Mesenteric fat pad (tissue), 1 donor: ENCODE results near the gene IFITM1. TPM values are rescaled to one million over a fixed set of nuclear protein-coding genes. Genes with fewer than 3 reads are reported as not detected.

Source experiments
- DNase-seq: peaks from one replicate; pipeline ENCODE4 v3.0.0-alpha.2; 2020; ENCODE audit warnings: low spot score
- total RNA-seq: library from RNA; stranded (reverse); fragmentation: NEBNext Ultra II Directional; extraction: Animal tissue kit (Norgen Biotek cat#: 25700); gene quantifications from one replicate; pipeline ENCODE4 v1.2.1, GENCODE V29; 2021
- donor health status: DM: yes; HTN: yes; CAD: no.

The IFITM1 gene
- total RNA-seq, 1 donor from 2014 or later, result 232 TPM

GRCh38 chr11:362642-363442, 49.0 kb downstream of the IFITM1 start:
- peak; percentile 85 for DNase-seq

- peak; percentile 43 for DNase-seq
These were observed 49.6 kb downstream of the IFITM1 start for GRCh38 chr11:363443-363805.

GRCh38 chr11:363948-364761, 50.3 kb downstream of the IFITM1 start:
- DNase-seq, result peak; percentile 90

Other genes with a start within 250 kb of the IFITM1 start
- not detected for gene SCGB1C1, start 121.0 kb upstream of the IFITM1 start, total RNA-seq
- 53.4 TPM for gene BET1L, start 106.6 kb upstream of the IFITM1 start, total RNA-seq
- gene RIC8A, start 106.3 kb upstream of the IFITM1 start, total RNA-seq, result 107 TPM
- gene SIRT3, start 77.7 kb upstream of the IFITM1 start, total RNA-seq, result 14.1 TPM
- gene PSMD13, start 77.1 kb upstream of the IFITM1 start, total RNA-seq, result 100 TPM
- gene NLRP6, start 35.6 kb upstream of the IFITM1 start, total RNA-seq, result 1.8 TPM
- gene PGGHG, start 24.9 kb upstream of the IFITM1 start, total RNA-seq, result 25.2 TPM
- gene IFITM5, start 14.5 kb upstream of the IFITM1 start, total RNA-seq, result not detected
- 657 TPM for gene IFITM2, start 6.2 kb upstream of the IFITM1 start, total RNA-seq
- 964 TPM for gene IFITM3, start 6.8 kb downstream of the IFITM1 start, total RNA-seq
- not detected for gene B4GALNT4, start 55.5 kb downstream of the IFITM1 start, total RNA-seq
- 1.2 TPM for gene PKP3, start 80.2 kb downstream of the IFITM1 start, total RNA-seq
- gene SIGIRR, start 101.0 kb downstream of the IFITM1 start, total RNA-seq, result 25.3 TPM
- gene ANO9, start 128.0 kb downstream of the IFITM1 start, total RNA-seq, result 1.2 TPM
- gene PTDSS2, start 136.2 kb downstream of the IFITM1 start, total RNA-seq, result 26.9 TPM
- 231 TPM for gene RNH1, start 193.2 kb downstream of the IFITM1 start, total RNA-seq
- 65.2 TPM for gene HRAS, start 221.5 kb downstream of the IFITM1 start, total RNA-seq
- 0.71 TPM for gene LRRC56, start 223.5 kb downstream of the IFITM1 start, total RNA-seq
- 0.87 TPM for gene LMNTD2, start 246.7 kb downstream of the IFITM1 start, total RNA-seq
- 2.0 TPM for gene RASSF7, start 246.9 kb downstream of the IFITM1 start, total RNA-seq